Activated CD4-positive, alpha-beta T cell treated with anti-CD3 and anti-CD28 coated beads for 4 hours (primary cell): ENCODE results near the gene GNL3L.
A peak's percentile ranks its signal among the peaks of the same experiment; 100 is the strongest.
"Not testable (repeated sequence)": the region's sequence is repeated elsewhere in the genome, so short reads cannot be mapped to it uniquely, and the experiment has no call there.

Source experiments
- DNase-seq, 2 donors: peaks; one replicate each; pipeline ENCODE4 v3.0.0-alpha.2; 2020

GNL3L gene, protein sequence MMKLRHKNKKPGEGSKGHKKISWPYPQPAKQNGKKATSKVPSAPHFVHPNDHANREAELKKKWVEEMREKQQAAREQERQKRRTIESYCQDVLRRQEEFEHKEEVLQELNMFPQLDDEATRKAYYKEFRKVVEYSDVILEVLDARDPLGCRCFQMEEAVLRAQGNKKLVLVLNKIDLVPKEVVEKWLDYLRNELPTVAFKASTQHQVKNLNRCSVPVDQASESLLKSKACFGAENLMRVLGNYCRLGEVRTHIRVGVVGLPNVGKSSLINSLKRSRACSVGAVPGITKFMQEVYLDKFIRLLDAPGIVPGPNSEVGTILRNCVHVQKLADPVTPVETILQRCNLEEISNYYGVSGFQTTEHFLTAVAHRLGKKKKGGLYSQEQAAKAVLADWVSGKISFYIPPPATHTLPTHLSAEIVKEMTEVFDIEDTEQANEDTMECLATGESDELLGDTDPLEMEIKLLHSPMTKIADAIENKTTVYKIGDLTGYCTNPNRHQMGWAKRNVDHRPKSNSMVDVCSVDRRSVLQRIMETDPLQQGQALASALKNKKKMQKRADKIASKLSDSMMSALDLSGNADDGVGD

DNA sequence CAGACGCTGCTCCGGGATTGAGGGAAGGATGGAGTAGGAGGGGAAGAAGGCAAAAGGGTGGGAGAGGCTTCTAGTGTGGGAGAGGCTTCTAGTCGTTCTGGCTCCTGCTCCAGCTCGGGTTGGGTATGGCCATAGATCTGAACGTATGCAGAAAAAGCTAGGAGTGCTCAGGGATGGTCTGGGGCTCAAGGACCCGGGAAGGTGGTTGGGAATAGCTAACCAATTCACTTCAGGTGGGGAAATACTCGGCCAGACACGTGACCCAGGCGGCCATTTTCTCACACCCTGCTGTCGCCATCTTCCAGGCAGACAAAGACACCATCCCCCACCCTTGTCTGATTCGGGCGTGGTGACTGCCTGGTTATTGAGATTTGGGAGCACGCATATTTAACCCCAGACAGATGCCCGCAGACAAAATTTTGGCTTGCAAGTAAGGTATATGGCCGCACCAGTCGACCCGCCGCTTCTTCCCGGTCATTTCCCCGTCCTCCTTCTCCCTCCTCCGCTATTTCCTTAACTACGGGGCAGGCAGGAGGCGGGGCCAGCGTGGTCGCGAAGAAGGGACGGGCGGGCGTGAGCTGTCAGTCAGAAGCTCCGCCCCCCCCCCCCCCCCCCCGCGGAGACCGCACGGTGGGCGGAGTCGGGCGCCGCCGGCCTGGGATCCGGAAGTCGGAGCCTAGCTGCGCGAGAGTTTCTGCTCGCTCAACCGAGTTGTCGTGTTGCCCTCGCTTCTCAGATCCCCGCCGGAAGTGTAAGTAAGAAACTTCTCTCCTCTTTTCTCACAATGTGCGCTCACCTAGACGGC is at the start of gene GNL3L:
TSS of gene GNL3L (plus strand) at position 668 of the 805 bp plus-strand sequence. CDS start 2,348 bp downstream, outside the sequence.
- peak; percentile 73 to 83 for DNase-seq

DNA sequence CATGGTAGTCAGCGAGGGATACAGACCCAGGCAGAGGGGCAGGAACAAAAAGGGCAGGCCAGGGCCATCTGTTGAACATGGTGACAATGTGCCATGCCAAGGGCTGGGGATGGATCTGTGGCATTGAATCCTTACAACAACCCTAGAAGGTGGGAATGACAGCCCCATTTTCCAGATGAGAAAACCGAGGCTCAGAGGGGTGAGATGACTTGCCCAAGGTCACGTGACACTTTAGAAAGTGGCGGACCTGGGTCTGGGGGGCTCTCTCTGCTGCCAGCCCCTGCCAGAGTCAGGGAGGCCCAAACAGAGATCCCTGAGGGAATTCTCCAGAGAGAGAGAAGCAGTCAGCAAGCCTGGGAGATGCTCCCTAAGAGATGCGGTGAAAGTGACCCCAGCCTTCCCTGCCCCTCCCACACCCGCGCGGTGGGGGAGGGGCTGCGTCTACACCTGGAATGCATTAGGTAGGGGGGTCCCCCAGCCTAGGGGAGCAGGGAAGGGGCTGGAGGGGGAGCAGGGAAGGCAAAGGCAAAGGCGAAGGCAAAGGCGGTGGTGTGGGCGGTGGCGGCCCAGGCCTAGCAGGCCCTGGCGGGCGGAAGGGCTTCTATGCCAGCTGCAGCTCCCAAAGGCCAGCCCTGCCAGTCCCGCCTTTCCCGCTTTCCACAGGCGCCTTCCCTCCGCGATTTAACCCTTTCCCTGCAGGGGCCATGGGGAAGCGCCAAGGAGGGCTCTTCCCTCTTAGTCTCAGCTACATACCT is 47.0 kb upstream of the GNL3L start:
- DNase-seq: no peak

DNA sequence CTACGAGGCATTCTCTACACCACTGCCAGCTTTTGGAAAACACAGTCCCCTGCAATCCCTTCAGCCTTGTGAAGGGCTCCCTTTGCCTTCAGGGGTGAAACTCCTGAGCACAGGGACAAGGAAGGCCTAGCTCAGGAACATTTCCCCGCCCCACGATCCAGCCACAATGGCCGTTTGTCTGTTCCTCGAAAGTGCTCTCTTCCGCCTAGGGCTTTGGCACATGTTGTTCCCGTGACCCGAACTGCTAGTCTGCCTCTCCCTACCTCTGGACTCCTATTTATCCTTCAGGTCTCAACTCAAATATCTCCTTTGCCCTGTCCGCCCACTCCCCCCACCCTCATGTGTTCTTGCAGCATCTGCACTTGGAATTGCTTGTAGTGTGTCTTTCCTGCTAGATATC is 46.1 kb upstream of the GNL3L start:
- DNase-seq: no peak

DNA sequence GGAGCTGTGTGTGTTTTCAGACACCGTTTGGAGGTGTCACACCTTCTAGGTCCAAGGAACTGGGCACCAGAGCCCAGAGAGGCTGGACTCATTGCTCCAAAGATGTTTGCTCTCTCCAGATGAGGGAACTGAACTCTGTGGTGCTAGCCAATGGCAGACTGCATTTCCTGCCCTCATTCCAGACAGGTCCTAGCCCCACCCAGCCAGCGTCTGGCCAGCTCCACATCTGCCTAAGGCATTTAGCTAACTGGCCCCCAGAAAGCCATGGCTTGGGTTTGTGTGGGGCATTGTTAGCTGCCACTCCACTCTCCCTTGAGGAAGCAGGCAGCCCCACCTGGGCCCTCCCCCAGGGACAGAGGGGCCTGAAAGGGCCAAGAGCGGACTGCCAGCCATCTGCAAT is 45.4 kb upstream of the GNL3L start:
- DNase-seq: no peak

DNA sequence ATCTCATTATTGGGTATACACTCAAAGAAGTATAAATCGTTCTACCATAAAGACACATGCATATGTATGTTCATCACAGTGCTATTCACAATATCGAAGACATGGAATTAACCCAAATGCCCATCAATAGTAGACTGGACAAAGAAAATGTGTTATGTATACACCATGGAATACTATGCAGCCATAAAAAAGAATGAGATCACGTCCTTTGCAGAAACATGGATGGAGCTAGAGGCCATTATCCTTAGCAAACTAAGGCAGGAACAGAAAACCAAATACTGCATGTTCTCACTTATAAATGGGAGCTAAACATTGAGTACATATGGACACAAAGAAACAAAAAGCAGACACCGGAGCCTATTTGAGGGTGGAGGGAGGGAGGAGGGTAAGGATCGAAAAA is 40.2 kb upstream of the GNL3L start:
- DNase-seq: not testable (repeated sequence)

DNA sequence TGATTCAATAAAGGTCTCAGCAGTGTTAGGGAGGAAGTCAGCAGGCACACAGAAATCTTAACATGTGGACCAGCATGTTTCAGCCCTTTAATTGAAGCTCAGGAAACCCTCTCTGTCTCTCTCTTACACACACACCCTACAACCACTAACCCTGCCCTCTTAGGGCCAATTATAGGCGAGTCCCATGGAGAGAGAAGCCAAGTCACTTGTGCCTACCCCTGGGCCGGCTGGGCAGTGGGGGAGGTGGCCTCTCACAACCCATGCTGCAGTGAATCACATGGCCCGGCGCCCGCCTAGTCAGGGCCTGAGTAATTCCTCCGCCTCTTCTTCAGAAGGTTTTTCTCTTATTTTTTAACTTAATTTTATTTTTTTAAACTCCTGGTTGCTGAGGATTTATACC is 37.7 kb upstream of the GNL3L start:
- no peak for DNase-seq

DNA sequence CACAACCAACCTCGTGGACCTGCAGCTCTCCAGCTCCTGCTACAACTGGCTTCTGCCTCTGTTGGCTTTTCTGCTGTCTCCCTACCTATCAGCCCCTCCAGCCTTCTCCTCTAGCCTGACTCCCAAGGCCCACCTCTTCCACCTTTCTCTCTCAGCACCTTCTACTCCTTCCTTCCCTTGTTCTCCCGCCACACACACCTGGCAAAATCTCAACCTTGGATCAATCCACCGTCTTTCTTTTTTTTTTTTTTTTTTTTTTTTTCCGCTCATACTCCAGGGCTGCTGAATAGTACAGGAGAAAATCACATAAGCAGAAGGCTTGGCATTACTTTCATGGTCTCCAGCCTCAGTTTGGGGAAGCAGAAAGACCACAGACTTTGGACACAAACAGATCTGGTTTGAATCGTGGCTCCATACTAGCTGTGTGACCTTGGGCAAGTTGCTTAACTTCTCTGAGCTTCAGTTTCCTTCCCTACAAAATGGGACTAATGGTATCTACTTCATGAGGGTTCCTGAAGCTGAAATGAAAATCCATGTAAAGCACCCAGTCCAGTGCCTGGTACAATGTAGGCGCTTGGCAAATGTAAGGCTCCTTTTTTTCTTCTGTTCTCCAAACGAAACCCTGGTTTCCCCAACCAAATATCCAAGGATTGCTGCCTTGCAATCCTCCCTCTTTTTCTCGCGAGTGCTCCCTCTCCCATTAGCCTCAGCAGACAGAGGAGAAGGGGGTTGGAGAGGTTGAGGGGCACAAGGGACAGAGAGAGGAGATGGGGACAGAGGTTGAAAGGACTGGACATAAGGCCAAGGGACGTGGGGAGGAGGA is 35.6 kb upstream of the GNL3L start:
- no peak for DNase-seq

DNA sequence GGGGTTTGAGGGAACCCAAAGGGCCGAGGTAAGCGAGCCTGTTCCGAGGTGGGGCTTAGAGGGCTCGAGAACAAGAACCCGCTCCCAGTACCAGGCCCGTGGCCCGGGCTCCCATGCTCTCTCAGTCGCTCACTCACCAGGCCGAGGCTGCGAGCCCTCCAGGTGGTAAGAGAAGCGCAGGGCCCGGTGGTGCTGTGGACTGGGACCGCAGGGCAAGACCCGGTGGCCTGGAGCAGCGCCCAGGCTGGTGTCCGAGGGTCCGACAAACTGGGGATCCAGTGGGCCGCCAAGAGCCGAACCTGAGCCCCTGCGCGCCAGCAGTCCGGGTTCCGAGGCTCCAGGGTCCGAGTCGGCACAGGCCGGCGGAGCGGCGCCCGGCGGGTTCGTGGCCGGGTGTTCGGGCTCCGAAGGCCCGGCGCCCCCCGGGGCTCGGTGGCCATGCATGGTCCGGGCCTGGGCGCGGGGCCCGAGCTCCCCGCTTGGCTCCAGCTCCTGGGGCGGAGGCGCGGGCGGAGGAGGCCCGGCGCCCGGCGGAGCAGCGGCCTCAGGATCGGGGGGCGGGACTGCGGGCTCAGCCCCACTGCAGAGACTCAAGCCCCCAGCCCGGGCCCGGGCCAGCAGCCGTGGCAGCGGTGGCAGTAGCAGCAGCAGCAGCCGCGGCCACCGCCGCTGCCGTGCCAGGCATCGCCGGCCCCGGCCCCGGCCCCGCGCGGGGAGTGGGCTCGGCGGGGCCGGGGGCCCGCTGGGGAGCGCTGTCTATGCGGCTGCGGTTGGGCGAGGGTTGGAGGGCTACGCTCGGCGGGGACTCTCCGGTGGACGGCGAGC is 34.8 kb upstream of the GNL3L start:
- DNase-seq: no peak

DNA sequence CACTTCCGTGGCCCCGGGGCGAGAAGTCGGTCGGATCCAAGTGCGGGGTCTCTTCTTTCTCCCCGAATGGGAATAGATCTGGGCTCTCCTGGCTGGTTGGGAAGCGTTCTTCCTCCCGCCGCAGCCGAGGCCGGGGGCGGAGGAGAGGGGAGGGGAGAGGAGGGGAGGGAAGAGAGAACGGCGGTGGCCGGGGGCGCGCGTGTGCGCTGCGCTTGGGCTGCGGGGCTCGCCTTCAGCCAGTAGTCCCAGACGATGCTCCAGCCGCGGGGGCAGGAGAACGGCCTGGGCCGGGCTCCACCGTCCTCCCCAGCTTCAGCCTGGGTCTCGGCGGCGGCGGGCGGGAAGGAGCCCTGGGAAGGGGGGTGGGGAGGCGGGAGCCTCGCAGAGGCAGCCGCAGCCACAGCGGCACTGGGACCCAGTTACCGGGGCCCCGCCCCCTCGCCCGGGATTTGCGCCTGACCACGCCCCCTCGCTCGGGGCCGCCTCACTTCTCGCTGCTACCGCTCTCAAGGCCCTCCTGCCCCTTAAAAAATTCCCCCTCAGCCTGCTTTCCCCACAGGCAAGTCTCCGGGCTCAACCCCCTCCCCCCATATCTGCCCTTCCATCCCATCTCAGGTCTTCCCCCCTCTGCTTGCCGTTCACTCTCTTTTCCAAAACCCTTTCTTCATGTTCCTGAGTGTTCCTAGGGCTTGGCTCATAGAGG is 34.1 kb upstream of the GNL3L start, which contains the start of gene FGD1:
TSS of gene FGD1 (minus strand) at position 421 of the 703 bp plus-strand sequence. CDS start 802 bp downstream, outside the sequence.
- DNase-seq: peak; percentile 34 to 47

DNA sequence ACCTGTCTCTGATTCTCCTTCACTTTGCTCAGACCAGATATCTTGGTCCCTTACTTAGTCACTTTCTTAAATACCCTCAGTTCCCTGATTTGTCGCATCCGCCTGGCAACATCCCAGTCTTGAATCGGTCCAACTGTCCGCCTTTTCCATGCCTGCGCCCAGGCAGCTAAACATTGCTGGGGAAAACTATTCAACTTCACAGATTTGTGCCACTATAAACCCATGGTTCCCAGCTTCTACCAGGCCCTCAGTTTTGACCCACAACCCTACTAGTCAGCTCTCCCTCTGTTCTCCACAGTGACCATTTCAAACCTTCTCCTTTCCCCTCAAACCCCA is 33.5 kb upstream of the GNL3L start:
- no peak for DNase-seq

DNA sequence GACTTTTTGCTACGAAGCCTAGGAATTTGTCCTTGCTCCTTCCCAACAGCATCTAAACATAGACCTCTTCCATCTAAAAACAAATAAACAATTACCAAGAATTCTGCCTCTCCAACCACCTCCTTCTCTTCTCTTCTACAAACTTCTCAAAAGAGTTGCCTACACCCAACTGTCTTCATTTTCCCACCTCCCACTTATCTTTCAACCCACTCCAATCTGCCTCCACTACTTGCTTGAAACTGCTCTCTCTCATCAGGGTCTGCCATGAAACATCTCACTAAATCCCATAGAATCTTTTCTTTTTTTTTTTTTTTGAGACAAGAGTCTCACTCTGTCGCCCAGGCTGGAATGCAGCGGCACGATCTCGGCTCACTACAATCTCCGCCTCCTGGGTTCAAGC is 33.1 kb upstream of the GNL3L start:
- no peak for DNase-seq

DNA sequence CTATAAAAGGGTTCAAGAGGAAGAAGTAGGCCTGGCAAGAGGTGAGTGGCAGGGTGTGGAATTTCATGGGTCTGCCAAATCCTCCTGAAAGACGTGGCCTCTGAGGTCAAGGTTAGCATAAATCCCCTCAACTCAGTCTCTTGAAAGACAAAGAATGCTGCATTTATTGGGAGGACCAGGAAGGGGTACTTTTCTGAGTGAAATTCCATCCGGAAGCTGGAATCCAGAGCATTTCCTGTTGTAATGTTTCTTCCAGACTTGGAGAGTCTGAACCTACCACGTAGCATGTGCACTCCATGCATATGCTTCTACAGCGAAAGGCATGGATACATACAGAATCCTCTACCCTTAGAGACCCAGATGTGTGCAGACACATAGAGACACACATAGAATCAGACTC is 20.6 kb upstream of the GNL3L start:
- no peak for DNase-seq

DNA sequence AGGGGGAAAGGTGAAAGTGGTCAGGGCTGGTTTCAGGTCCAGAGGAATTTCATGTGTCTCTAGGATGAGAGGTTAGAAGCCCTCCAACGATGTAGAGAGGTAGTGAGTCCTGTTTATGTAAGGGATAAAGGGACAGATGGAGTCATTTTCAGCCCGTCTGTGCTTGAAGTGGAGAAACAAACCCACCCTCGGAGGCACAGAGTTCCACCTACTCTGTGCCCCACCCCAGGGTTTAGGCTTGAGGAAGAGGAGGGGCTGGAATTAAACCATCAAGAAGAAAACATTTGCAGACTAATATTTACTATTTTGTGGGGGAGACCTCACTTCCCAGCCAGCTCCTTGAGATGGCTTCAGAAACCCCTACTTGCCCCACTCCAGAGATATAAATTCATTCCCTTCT is 868 bp upstream of the GNL3L start:
- DNase-seq: no peak

DNA sequence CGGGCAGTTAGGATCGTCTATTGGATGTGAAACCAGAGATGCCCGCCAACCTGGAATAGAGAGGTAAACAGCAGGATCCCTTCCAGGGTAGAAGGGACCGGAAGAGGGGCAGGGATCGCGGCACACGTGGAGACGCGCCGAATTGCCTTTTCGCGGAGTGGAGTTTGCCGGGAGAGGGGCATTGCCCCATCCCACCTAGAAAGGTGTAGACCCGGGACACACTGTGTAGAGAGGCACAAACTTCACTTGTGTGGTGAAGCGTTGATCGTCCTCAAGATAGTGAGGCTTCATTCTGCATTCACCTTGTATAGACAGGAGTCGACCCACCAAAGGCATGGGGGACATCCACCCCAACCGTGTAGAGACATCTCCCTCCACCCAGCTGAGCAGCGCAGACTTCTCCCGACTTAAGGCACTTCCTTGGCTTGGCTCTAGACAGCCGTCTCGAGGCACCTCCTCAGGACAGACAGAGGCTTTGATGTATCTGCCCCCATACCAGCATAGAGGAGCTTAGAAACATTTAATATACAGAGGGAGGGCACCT is 410 bp downstream of the GNL3L start:
- DNase-seq: no peak

DNA sequence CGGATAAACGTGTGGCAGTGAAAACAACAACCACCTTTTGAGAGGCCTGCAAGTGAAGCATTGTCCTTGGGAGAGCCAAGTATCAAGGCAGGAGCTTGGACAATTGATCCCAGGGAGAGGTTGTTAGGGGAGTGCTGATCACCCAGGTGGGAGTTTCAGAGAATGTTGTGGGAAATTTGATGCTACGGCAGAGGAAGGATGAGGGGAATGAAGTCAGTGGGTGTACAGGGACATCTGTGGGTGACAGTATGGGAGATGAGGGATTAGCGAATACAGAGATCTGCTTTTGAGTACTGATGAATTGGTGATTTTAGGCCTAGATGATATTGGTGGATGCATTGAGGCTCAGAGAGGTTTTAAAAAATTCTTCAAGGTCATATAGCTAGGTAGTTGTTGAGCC is 4.3 kb downstream of the GNL3L start:
- no peak for DNase-seq

DNA sequence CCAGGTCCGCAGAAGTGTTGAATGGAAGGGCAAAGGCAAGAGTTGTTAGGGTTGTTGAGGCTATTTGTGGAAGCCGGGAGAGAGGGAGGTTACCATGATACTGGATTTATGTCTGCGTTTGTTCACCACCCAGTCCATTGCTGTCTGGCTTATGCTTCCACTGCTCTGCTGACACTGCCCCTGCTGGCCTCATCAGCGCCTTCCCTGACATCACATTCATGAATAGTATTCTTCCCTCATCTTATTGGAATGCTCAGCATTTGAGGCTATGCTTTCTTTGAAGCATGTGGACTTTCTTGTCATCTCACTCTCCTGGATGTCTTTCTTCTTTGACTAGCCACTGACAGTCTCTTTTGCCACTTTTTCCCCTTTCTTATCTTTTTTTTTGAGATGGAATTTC is 10.3 kb downstream of the GNL3L start:
- DNase-seq: no peak

DNA sequence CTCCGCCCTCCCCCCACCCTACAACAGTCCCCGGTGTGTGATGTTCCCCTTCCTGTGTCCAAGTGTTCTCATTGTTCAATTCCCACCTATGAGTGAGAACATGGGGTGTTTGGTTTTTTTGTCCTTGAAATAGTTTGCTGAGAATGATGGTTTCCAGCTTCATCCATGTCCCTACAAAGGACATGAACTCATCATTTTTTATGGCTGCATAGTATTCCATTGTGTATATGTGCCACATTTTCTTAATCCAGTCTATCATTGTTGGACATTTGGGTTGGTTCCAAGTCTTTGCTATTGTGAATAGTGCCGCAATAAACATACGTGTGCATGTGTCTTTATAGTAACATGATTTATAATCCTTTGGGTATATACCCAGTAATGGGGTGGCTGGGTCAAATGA is 12.2 kb downstream of the GNL3L start:
- DNase-seq: not testable (repeated sequence)

DNA sequence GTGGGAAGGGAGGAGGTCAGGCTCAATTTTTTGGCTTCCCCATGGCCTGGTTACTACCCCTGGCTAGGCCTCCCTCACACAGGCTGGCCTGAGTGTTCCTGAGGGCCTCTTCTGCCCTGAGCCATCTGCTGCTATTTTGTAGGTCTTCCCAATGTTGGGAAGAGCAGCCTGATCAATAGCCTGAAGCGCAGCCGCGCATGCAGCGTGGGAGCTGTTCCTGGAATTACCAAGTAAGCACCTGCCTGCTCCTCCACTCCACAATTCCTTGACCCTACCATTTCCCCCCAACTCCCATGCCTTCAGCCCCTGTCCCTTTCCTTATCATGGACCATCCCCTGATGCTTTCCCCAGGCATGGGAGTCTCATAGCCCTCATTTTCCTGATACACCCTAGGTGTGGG is 20.8 kb downstream of the GNL3L start:
- DNase-seq: no peak

DNA sequence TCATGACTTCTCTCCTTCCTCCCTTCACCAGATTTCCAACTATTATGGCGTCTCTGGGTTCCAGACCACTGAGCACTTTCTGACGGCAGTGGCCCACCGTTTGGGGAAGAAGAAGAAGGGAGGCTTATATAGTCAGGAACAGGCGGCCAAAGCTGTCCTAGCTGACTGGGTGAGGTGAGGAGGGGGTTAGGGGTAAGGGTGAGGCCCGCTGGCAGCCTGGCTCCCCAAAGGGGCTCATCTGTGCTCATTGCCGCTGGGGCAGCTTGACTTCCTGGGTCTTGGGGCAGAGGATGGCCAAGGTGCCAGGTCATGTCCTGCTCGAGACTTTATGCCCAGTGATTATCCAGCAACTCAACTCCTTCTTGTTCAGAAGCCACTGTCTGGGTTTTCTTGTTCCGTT is 21.8 kb downstream of the GNL3L start:
- no peak for DNase-seq

DNA sequence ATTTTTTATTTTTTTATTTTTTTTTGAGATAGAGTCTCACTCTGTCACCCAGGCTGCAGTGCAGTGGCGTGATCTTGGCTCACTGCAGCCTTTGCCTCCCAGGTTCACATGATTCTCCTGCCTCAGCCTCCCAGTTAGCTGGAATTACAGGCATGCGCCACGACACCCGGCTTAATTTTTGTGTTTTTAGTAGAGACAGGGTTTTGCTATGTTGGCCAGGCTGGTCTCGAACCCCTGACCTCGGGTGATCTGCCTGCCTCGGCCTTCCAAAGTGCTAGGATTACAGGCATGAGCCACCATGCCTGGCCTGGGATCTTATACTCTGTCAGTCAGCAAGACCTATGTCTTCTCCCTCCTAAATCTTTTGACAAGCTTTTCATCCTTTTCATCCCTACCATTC is 25.0 kb downstream of the GNL3L start:
- DNase-seq: not testable (repeated sequence)
